Caki2 (cell line): Measurements from ENCODE around the gene RMDN3. TPM values are rescaled to one million over a fixed set of nuclear protein-coding genes. Genes with fewer than 3 reads are reported as not detected.

Source experiments
- DNase-seq: peaks from one replicate; pipeline ENCODE4 v3.0.0-alpha.2; 2015; ENCODE audit warnings: low read depth
- in situ Hi-C: cut with HindIII; loops from 2 replicates; pipeline ENCODE4 v1.10.0; 2016; ENCODE audit warnings: low sequenced_read_pairs, low pct_unique_long_range_greater_than_20kb, mixed read lengths
- total RNA-seq: library from RNA; depleted of rRNA; stranded (reverse); fragments of >200 nt; shearing (Covaris generic); gene quantifications from 2 replicates; pipeline ENCODE4 v1.2.3, GENCODE V29; 2014; ENCODE audit warnings: low replicate concordance; rRNA removed

RMDN3 gene, protein sequence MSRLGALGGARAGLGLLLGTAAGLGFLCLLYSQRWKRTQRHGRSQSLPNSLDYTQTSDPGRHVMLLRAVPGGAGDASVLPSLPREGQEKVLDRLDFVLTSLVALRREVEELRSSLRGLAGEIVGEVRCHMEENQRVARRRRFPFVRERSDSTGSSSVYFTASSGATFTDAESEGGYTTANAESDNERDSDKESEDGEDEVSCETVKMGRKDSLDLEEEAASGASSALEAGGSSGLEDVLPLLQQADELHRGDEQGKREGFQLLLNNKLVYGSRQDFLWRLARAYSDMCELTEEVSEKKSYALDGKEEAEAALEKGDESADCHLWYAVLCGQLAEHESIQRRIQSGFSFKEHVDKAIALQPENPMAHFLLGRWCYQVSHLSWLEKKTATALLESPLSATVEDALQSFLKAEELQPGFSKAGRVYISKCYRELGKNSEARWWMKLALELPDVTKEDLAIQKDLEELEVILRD
- total RNA-seq: 27.7 and 29.0 TPM in 2 replicates

GRCh38 chr15:40754883-40755811 lies at the start of gene RMDN3:
Gene RMDN3 (minus strand): TSS chr15:40755254. CDS start chr15:40754783, 471 bp downstream.
- in situ Hi-C loops: no loop called here
- DNase-seq: peak; percentile 94

DNA sequence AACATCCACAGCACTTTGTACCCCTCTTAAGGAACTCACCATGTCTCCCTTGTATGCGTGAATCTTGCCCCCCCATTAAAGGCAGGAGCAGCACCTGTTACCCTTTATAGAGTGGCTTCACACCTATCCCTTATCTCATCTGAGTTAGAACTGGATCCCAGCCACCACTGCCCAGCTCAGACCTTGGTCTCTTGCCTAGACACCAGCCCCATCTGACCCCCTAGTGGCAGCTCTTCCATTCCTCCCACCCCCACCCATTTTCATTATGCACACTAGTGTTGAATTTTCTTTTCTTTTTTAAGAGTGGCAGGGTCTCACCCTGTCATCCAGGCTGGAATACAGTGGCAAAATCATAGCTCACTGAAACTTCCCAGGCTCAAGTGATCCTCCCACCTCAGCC lies 48.6 kb upstream of the RMDN3 start:
- no peak for DNase-seq
- in situ Hi-C loops: no loop called here

DNA sequence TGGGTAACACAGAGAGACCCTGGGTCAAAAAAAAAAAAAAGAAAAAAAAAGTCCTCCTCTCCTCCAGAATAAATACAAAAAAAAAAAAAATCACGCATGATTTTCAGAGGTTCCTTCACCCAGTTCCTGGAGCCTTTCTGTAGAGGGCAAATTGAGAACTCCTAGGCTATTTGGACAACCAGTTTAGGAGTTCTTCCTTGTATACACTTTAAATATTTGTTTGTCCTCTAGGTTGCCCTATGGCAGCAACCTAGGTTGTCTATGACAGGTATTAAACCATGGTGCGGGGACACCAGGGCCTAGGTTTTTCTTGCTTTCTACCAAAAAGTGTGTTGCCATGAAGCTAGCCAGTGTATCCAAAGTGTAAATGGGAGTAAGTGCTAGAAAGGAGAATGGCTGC lies 48.0 kb upstream of the RMDN3 start:
- in situ Hi-C loops: no loop called here
- no peak for DNase-seq

DNA sequence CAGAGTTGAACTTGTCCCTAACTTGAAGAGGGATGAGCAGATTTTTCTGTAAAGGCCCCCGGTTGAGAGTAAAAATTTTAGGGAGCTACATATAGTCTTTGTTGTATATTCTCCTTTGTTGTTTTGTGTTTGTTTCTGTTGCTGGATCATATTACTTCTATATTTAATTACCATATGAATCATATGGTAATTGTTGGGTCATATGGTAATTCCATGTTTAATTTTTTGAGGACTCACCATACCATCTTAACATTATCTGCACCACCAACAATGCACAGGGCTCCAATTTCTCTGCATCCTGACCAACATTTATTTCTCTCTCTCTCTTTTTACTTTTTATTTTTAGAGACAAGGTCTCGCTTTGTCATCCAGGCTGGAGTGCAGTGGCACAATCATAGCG lies 44.5 kb upstream of the RMDN3 start:
- in situ Hi-C loops: no loop called here
- no peak for DNase-seq

DNA sequence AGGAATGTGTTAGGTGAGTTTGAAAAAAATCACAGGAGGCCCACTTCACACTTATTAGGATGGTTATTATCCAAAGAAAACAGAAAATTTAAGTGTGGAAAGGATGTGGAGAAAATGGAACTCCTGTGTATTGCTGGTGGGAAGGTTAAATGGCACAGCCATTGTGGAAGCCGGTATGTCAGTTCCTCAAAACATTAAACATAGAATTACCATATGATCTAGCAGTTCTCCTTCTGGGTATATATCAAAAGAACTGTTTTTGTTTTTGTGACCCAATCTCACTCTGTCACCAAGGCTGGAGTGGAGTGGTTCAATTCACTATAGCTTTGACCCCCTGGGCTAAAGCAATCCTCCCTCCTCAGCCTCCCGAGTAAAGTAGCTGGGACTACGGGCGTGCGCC lies 41.5 kb upstream of the RMDN3 start:
- in situ Hi-C loops: no loop called here

GRCh38 chr15:40796041-40796440 lies 41.0 kb upstream of the RMDN3 start:
- in situ Hi-C loops: no loop called here
- no peak for DNase-seq

More for the DNA sequence above, 41.5 kb upstream of the RMDN3 start:
- DNase-seq: no peak

- peak; percentile 88 for DNase-seq
- in situ Hi-C loops: no loop called here
Observed at GRCh38 chr15:40793216-40793989, 38.3 kb upstream of the RMDN3 start.

GRCh38 chr15:40792394-40792793 lies 37.3 kb upstream of the RMDN3 start:
- in situ Hi-C loops: no loop called here
- no peak for DNase-seq

GRCh38 chr15:40790718-40791117 lies 35.7 kb upstream of the RMDN3 start:
- peak; percentile 16 for DNase-seq
- in situ Hi-C loops: no loop called here

GRCh38 chr15:40789999-40790398 lies 34.9 kb upstream of the RMDN3 start:
- in situ Hi-C loops: no loop called here
- DNase-seq: no peak

- no peak for DNase-seq
- in situ Hi-C loops: no loop called here
Observed at GRCh38 chr15:40789119-40789518, 34.1 kb upstream of the RMDN3 start.

GRCh38 chr15:40787991-40788390 lies 32.9 kb upstream of the RMDN3 start:
- in situ Hi-C loops: no loop called here
- no peak for DNase-seq

DNA sequence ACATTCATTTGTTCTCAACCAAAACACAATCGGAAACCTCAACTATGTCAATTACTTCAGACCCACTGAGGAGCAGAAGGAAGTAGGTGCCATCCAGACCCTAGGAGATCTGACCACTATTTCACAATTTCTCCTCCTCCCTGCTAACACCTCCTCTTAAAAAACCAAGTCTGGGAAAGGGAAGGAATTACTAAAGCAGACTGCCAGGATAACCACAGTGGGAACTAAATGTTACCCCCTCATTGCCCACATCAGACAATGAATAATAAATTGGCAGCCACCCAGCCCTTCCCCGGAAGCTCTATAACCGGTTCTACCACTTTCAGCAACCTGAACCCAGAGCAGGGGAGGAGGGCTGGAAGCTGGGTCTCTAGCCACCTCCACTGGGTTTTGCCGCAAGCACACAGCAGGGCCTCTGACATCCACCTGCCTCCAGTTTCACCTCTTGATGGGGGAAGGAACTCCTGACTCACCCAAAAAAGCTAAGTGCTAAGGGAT lies 32.3 kb upstream of the RMDN3 start:
- in situ Hi-C loops: no loop called here
- DNase-seq: peak; percentile 10

DNA sequence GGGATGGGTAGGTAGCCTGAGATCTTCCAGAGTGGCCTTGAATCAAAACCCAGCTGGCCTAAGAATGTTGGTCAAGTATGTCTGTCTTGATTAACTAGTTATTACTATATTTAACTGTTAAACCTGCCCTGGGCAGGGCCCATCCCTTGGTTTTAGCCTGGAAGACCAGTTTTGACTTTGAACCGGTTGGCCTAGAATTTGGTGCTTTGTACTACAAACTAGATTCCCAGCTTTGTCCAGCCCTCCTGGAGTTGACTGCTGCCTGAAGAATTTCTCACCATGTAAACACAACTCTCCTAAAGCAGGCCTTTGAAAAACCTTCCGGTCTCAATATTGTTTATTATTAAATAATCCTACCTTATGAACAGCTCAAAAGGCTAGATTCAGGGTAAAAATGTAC lies 30.8 kb upstream of the RMDN3 start:
- in situ Hi-C loops: no loop called here
- DNase-seq: no peak

GRCh38 chr15:40785164-40785563 lies 30.1 kb upstream of the RMDN3 start:
- no peak for DNase-seq
- in situ Hi-C loops: no loop called here

- in situ Hi-C loops: no loop called here
- peak; percentile 60 for DNase-seq
Observed at GRCh38 chr15:40782609-40783227, 27.7 kb upstream of the RMDN3 start.

GRCh38 chr15:40776537-40777141 lies 21.6 kb upstream of the RMDN3 start:
- in situ Hi-C loops: no loop called here
- DNase-seq: peak; percentile 66
